ENCODE measurements around the gene SLC22A14.

Gene SLC22A14

DNA sequence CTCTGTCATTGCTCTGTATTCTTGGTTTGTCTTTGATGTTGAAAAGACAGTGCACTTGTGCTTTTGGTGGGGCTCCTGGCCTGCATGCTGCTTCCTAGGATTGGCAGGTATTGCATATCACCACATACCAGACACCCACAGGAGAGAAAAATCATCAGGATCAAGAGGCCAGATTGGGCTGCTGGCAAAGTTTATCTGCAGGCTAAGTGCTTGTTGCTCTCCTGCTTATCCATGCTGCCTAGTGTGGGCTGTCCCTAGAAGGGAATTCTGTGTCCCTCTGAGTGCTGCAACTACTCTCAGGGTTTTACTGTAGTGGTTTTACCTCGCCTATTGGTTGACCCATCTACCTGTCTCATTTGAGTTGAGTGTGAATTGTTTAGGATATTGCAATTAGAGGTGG is 17.3 kb upstream of the SLC22A14 start:
- Histone ChIP-seq H3K4me1 (ENCODE audit: insufficient read depth, insufficient read length) (peaks cover 9% of the 10 kb centered on the region), H3K36me3 (ENCODE audit: insufficient read depth, insufficient read length, low read length) (no peaks in the 10 kb centered on the region), H3K27me3 (ENCODE audit: insufficient read depth, insufficient read length) (no peaks in the 10 kb centered on the region), H3K9me3 (ENCODE audit: insufficient read depth, low read length) (peaks cover 10% of the 10 kb centered on the region; the same call in 1 of the 2 replicates), H3K4me3 (ENCODE audit: insufficient read length, low read depth) (no peak overlapping the region), H3K9ac (ENCODE audit: insufficient read length, low read depth) (no peak overlapping the region)
- TF ChIP-seq SUZ12 (IDR thresholded peaks at IDR 0.05; ENCODE audit: extremely low read depth, insufficient read depth, insufficient read length) (no peak), ZNF274 (IDR thresholded peaks at IDR 0.05; ENCODE audit: low read depth, low read length) (no peak), YY1 (IDR thresholded peaks at IDR 0.05; ENCODE audit: insufficient read depth, insufficient read length) (no peak)
- DNase-seq (ENCODE audit: low read depth, low spot score) = no peak

DNA sequence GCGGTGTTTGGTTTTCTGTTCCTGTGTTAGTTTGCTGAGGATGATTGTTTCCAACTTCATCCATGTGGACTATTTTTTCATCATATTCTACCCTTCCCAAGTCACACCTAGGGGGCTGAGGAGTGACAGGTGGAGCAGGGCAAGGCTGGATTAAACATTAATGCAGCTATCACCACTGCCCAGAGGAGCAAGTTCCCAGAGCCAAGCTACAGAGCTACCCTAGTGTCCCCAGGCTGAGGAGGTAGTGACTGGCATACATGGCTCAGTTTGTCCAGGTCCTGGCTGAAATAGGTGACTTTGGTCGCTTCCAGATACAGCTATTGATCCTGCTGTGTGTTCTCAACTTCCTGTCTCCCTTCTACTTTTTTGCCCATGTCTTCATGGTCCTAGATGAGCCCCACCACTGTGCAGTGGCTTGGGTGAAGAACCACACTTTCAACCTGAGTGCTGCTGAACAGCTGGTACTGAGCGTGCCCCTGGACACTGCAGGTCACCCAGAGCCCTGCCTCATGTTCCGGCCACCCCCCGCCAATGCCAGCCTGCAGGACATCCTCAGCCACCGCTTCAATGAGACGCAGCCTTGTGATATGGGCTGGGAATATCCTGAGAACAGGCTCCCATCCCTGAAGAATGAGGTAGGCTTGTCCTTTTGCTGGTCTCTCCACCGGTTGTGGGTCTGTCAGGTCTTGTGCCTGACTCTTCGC is 16.3 kb upstream of the SLC22A14 start, which contains the start of gene SLC22A13:
Gene SLC22A13, plus strand, starts transcription at position 209 of the 704 bp plus-strand sequence. Its CDS starts 49 bp downstream, at position 258.
- Histone ChIP-seq H3K9ac (ENCODE audit: insufficient read length, low read depth) (no peak within 1 kb of the TSS), H3K4me3 (ENCODE audit: insufficient read length, low read depth) (no peak within 1 kb of the TSS), H3K4me1 (ENCODE audit: insufficient read depth, insufficient read length) (peaks cover 9% of the 10 kb centered on the region), H3K27me3 (ENCODE audit: insufficient read depth, insufficient read length) (no peaks in the 10 kb centered on the region), H3K36me3 (ENCODE audit: insufficient read depth, insufficient read length, low read length) (no peaks in the 10 kb centered on the region), H3K9me3 (ENCODE audit: insufficient read depth, low read length) (peaks cover 10% of the 10 kb centered on the region; the same call in 1 of the 2 replicates)
- TF ChIP-seq ZNF274 (IDR thresholded peaks at IDR 0.05; ENCODE audit: low read depth, low read length) (no peak), YY1 (IDR thresholded peaks at IDR 0.05; ENCODE audit: insufficient read depth, insufficient read length) (no peak), SUZ12 (IDR thresholded peaks at IDR 0.05; ENCODE audit: extremely low read depth, insufficient read depth, insufficient read length) (no peak)
- DNase-seq (ENCODE audit: low read depth, low spot score) = no peak

DNA sequence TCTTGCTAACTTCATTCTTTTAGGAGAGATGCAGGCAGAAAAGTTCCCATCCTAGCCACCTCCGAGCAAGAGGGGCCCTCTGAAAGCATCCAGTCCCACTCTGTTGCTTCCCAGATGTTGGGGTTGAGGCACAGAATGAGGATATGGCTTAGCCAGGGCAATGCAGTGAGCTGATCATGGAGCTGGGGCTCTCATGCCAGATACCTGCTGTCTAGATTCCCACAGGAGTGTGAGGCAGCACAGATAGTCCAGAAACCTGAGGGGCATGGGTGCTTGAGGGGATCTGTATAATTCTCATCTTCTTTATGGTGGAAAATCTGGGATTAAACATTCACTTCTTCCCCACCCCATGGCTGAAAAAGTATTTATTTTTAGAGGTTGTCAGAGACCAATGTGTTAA is 15.3 kb upstream of the SLC22A14 start:
- Histone ChIP-seq H3K4me3 (ENCODE audit: insufficient read length, low read depth) (no peak overlapping the region), H3K36me3 (ENCODE audit: insufficient read depth, insufficient read length, low read length) (no peaks in the 10 kb centered on the region), H3K27me3 (ENCODE audit: insufficient read depth, insufficient read length) (no peaks in the 10 kb centered on the region), H3K9me3 (ENCODE audit: insufficient read depth, low read length) (0 out of 2 replicates have a peak, but pooled peaks cover under 1% of the 10 kb centered on the region), H3K4me1 (ENCODE audit: insufficient read depth, insufficient read length) (peaks cover 9% of the 10 kb centered on the region), H3K9ac (ENCODE audit: insufficient read length, low read depth) (no peak overlapping the region)
- no peak for DNase-seq (ENCODE audit: low read depth, low spot score)
- TF ChIP-seq ZNF274 (IDR thresholded peaks at IDR 0.05; ENCODE audit: low read depth, low read length) (no peak), YY1 (IDR thresholded peaks at IDR 0.05; ENCODE audit: insufficient read depth, insufficient read length) (no peak)

DNA sequence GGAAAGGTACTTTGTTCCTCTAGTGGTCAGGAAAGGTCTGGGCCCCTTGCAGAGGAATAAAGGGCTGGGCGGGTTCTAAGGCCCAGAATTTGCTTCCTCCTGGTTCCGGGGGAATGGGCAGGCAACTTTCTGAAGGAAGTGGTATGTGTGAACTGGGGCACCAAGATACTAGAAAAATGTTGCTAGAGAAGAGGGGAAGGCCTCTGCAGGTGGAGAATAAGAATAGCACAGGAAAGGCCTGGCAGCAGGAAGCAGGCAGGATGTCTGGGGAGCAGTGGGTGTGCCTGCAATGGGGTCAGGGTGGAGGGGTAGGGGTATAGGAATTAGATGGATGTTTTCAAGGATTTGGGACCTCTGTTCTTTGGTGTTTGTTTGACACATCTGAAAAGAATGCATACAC is 14.4 kb upstream of the SLC22A14 start:
- Histone ChIP-seq H3K4me1 (ENCODE audit: insufficient read depth, insufficient read length) (peaks cover 9% of the 10 kb centered on the region), H3K9ac (ENCODE audit: insufficient read length, low read depth) (no peak overlapping the region), H3K4me3 (ENCODE audit: insufficient read length, low read depth) (no peak overlapping the region), H3K36me3 (ENCODE audit: insufficient read depth, insufficient read length, low read length) (no peaks in the 10 kb centered on the region), H3K9me3 (ENCODE audit: insufficient read depth, low read length) (no peaks in the 10 kb centered on the region), H3K27me3 (ENCODE audit: insufficient read depth, insufficient read length) (no peaks in the 10 kb centered on the region)
- no peak for DNase-seq (ENCODE audit: low read depth, low spot score)
- TF ChIP-seq SUZ12 (IDR thresholded peaks at IDR 0.05; ENCODE audit: extremely low read depth, insufficient read depth, insufficient read length) (no peak), ZNF274 (IDR thresholded peaks at IDR 0.05; ENCODE audit: low read depth, low read length) (no peak), YY1 (IDR thresholded peaks at IDR 0.05; ENCODE audit: insufficient read depth, insufficient read length) (no peak)

DNA sequence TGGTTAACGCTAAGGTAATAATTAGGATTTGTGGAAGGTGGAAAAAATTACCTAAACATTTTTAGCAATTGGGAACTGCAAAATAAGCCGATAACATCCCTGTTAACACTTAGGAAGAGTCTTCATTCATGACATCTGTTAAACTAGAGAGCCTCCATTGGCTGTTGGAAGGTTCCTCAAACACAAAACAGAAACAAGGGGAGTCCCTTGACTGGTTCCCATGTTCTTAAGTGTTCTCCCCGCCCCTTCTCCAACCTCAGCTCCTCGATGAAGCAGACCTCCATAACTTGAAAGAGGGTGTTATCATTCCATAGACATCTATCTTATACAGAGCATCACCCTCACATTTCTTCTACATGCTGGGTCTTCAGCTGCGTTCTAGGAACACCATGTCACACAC is 14.0 kb upstream of the SLC22A14 start:
- Histone ChIP-seq H3K9ac (ENCODE audit: insufficient read length, low read depth) (no peak overlapping the region), H3K9me3 (ENCODE audit: insufficient read depth, low read length) (no peaks in the 10 kb centered on the region), H3K36me3 (ENCODE audit: insufficient read depth, insufficient read length, low read length) (no peaks in the 10 kb centered on the region), H3K27me3 (ENCODE audit: insufficient read depth, insufficient read length) (no peaks in the 10 kb centered on the region), H3K4me1 (ENCODE audit: insufficient read depth, insufficient read length) (peaks cover 9% of the 10 kb centered on the region), H3K4me3 (ENCODE audit: insufficient read length, low read depth) (no peak overlapping the region)
- no peak for DNase-seq (ENCODE audit: low read depth, low spot score)
- TF ChIP-seq YY1 (IDR thresholded peaks at IDR 0.05; ENCODE audit: insufficient read depth, insufficient read length) = no peak
- TF ChIP-seq ZNF274 (IDR thresholded peaks at IDR 0.05; ENCODE audit: low read depth, low read length) = no peak
- no peak for TF ChIP-seq SUZ12 (IDR thresholded peaks at IDR 0.05; ENCODE audit: extremely low read depth, insufficient read depth, insufficient read length)

DNA sequence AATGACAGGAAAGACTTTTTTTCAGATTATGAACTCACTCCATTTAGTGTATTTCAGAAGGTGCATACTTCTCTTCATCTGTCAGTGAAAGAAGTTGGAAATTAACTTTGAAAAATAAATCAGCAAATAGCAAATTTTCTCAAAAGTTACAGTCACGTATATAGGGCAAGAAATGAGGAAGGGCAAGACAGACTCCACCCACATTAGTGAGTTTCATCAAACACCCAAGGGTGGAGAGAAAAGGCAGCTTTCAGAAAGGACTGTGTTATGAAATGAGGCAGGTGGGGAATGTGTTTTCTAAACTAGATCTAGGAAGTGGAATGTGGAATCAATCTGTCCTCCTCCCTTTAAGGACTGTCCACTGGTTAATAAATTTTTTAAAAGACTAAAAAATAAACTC is 13.6 kb upstream of the SLC22A14 start:
- Histone ChIP-seq H3K36me3 (ENCODE audit: insufficient read depth, insufficient read length, low read length) (no peaks in the 10 kb centered on the region), H3K4me3 (ENCODE audit: insufficient read length, low read depth) (no peak overlapping the region), H3K27me3 (ENCODE audit: insufficient read depth, insufficient read length) (no peaks in the 10 kb centered on the region), H3K9me3 (ENCODE audit: insufficient read depth, low read length) (no peaks in the 10 kb centered on the region), H3K9ac (ENCODE audit: insufficient read length, low read depth) (no peak overlapping the region), H3K4me1 (ENCODE audit: insufficient read depth, insufficient read length) (peaks cover 9% of the 10 kb centered on the region)
- TF ChIP-seq YY1 (IDR thresholded peaks at IDR 0.05; ENCODE audit: insufficient read depth, insufficient read length) = no peak
- no peak for TF ChIP-seq SUZ12 (IDR thresholded peaks at IDR 0.05; ENCODE audit: extremely low read depth, insufficient read depth, insufficient read length)
- TF ChIP-seq ZNF274 (IDR thresholded peaks at IDR 0.05; ENCODE audit: low read depth, low read length) = no peak
- no peak for DNase-seq (ENCODE audit: low read depth, low spot score)

DNA sequence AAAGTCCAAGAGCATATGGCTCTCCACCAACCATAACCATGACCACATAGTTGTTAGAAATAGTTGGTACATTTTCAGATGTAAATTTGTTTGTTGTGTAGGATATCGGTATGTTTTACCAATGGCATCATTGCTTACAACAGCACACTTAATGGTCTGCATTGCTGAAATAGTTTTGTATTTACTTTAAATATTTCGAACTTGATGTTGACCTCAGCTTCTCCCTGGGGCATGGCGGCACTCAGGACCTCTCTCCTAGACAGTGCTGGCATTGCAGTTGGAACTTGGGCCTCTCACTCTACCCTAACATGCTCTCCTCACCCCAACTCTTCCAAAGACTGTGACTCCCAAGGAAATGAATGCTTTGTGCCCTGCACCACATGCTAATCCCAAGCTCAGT is 11.5 kb upstream of the SLC22A14 start:
- Histone ChIP-seq H3K4me3 (ENCODE audit: insufficient read length, low read depth) (no peak overlapping the region), H3K27me3 (ENCODE audit: insufficient read depth, insufficient read length) (no peaks in the 10 kb centered on the region), H3K36me3 (ENCODE audit: insufficient read depth, insufficient read length, low read length) (no peaks in the 10 kb centered on the region), H3K4me1 (ENCODE audit: insufficient read depth, insufficient read length) (no peaks in the 10 kb centered on the region), H3K9ac (ENCODE audit: insufficient read length, low read depth) (no peak overlapping the region), H3K9me3 (ENCODE audit: insufficient read depth, low read length) (no peaks in the 10 kb centered on the region)
- TF ChIP-seq YY1 (IDR thresholded peaks at IDR 0.05; ENCODE audit: insufficient read depth, insufficient read length) (no peak), ZNF274 (IDR thresholded peaks at IDR 0.05; ENCODE audit: low read depth, low read length) (no peak), SUZ12 (IDR thresholded peaks at IDR 0.05; ENCODE audit: extremely low read depth, insufficient read depth, insufficient read length) (no peak)
- no peak for DNase-seq (ENCODE audit: low read depth, low spot score)
